GM23338 (cell line): Measurements from ENCODE around the gene CREB1. TPM values are rescaled to one million over a fixed set of nuclear protein-coding genes. Genes with fewer than 3 reads are reported as not detected.

Experiments used
- ATAC-seq: fragments of 200-7000 bp; cut with Tn5 transposase; 3 replicates; pipeline ENCODE4 v1.9.1; 2020
- DNase-seq: peaks from one replicate; pipeline ENCODE4 v3.0.0-alpha.2; 2015; ENCODE audit warnings: low spot score
- H2AFZ ChIP-seq: fragments of 200-600 bp; sonication (generic); 2 replicates; pipeline ENCODE4 v1.8.0; 2016; ENCODE audit warnings: antibody characterized with exemption, mild to moderate bottlenecking, moderate library complexity
- H3F3A ChIP-seq: fragments of 200-600 bp; sonication (generic); replicated peaks from 2 replicates; pipeline ENCODE4 v1.8.0; 2017; ENCODE audit warnings: antibody characterized with exemption, mixed run types, low read depth
- H3K27ac ChIP-seq: fragments of 200-600 bp; sonication (generic); 2 replicates; pipeline ENCODE4 v1.6.1; 2016; ENCODE audit warnings: low read depth
- H3K27me3 ChIP-seq: fragments of 200-600 bp; sonication (generic); 2 replicates; pipeline ENCODE4 v1.8.0; 2016; ENCODE audit warnings: mild to moderate bottlenecking, mixed run types, moderate library complexity; ENCODE audit not compliant: insufficient read depth
- H3K36me3 ChIP-seq: fragments of 200-600 bp; sonication (generic); 2 replicates; pipeline ENCODE4 v1.8.0; 2016; ENCODE audit warnings: mild to moderate bottlenecking; ENCODE audit not compliant: insufficient read depth
- H3K4me1 ChIP-seq: fragments of 200-600 bp; sonication (generic); 2 replicates; pipeline ENCODE4 v1.8.0; 2016; ENCODE audit warnings: mild to moderate bottlenecking, moderate library complexity; ENCODE audit not compliant: insufficient read depth
- H3K4me2 ChIP-seq: fragments of 200-600 bp; sonication (generic); 2 replicates; pipeline ENCODE4 v1.7.1; 2017; ENCODE audit warnings: mixed run types
- H3K4me3 ChIP-seq: fragments of 200-600 bp; sonication (generic); 2 replicates; pipeline ENCODE4 v1.6.1; 2016; ENCODE audit warnings: mixed run types
- H3K79me2 ChIP-seq: fragments of 200-600 bp; sonication (generic); replicated peaks from 2 replicates; pipeline ENCODE4 v1.8.0; 2017; ENCODE audit warnings: mild to moderate bottlenecking; ENCODE audit not compliant: insufficient read depth
- H3K9me2 ChIP-seq: fragments of 200-600 bp; sonication (generic); 2 replicates; pipeline ENCODE4 v1.8.0; 2017; ENCODE audit not compliant: insufficient read depth
- H4K20me1 ChIP-seq: fragments of 200-600 bp; sonication (generic); replicated peaks from 2 replicates; pipeline ENCODE4 v1.8.0; 2017; ENCODE audit warnings: mild to moderate bottlenecking; ENCODE audit not compliant: insufficient read depth
- H3K27ac Mint-ChIP-seq: 2 replicates; pipeline ENCODE4 v1.8.0; 2020; ENCODE audit warnings: inconsistent platforms, mild to moderate bottlenecking, moderate library complexity, mixed read lengths
- H3K27me3 Mint-ChIP-seq: 3 replicates; pipeline ENCODE4 v1.8.0; 2022; ENCODE audit warnings: low read depth, mild to moderate bottlenecking, moderate library complexity, mixed read lengths, inconsistent platforms; ENCODE audit not compliant: insufficient read depth, poor library complexity
- H3K36me3 Mint-ChIP-seq: 3 replicates; pipeline ENCODE4 v1.8.0; 2021; ENCODE audit warnings: low read depth, mild to moderate bottlenecking, inconsistent platforms, moderate library complexity, mixed read lengths
- H3K4me1 Mint-ChIP-seq: 3 replicates; pipeline ENCODE4 v1.8.0; 2020; ENCODE audit warnings: mild to moderate bottlenecking, inconsistent platforms, mixed read lengths
- H3K4me3 Mint-ChIP-seq: 3 replicates; pipeline ENCODE4 v1.8.0; 2021; ENCODE audit warnings: moderate library complexity, mild to moderate bottlenecking, inconsistent platforms, mixed read lengths
- H3K9me3 Mint-ChIP-seq: 3 replicates; pipeline ENCODE4 v1.8.0; 2020; ENCODE audit warnings: moderate library complexity, mild to moderate bottlenecking, inconsistent platforms, mixed read lengths
- CREB1 ChIP-seq: fragments of 250-450 bp; sonication (Bioruptor Pico); IDR thresholded peaks from 2 replicates; pipeline ENCODE4 v1.5.0; 2020; ENCODE audit warnings: low read depth, mild to moderate bottlenecking, moderate library complexity
- EZH2 ChIP-seq: fragments of 200-600 bp; sonication (generic); IDR thresholded peaks from one replicate; pipeline ENCODE4 v1.8.0; 2017; ENCODE audit warnings: antibody characterized with exemption, mild to moderate bottlenecking, low read depth; ENCODE audit not compliant: unreplicated experiment
- EZH2phosphoT487 ChIP-seq: fragments of 200-600 bp; sonication (generic); IDR thresholded peaks from one replicate; pipeline ENCODE4 v1.8.1; 2018; ENCODE audit warnings: antibody characterized with exemption; ENCODE audit not compliant: unreplicated experiment
- JUNB ChIP-seq: IDR thresholded peaks from one replicate; pipeline ENCODE4 v1.6.1; 2016; ENCODE audit warnings: antibody characterized with exemption; ENCODE audit not compliant: unreplicated experiment
- NANOG ChIP-seq: IDR thresholded peaks from 2 replicates; pipeline ENCODE4 v1.6.1; 2016; ENCODE audit warnings: antibody characterized with exemption, borderline replicate concordance
- POLR2AphosphoS5 ChIP-seq: IDR thresholded peaks from 2 replicates; pipeline ENCODE4 v1.6.1; 2016; ENCODE audit warnings: antibody characterized with exemption, low read depth
- REST ChIP-seq: IDR thresholded peaks from one replicate; pipeline ENCODE4 v1.6.1; 2018; ENCODE audit warnings: antibody characterized with exemption; ENCODE audit not compliant: unreplicated experiment
- STAT1 ChIP-seq: IDR thresholded peaks from one replicate; pipeline ENCODE4 v1.6.1; 2016; ENCODE audit warnings: antibody characterized with exemption; ENCODE audit not compliant: unreplicated experiment
- ZNF114 ChIP-seq: fragments of 250-450 bp; sonication (Bioruptor Pico); IDR thresholded peaks from 2 replicates; pipeline ENCODE4 v1.5.0; 2020; ENCODE audit warnings: mild to moderate bottlenecking, moderate library complexity
- ZNF331 ChIP-seq: fragments of 250-450 bp; sonication (Bioruptor Pico); IDR thresholded peaks from 2 replicates; pipeline ENCODE4 v1.5.0; 2020; ENCODE audit warnings: low read depth, mild to moderate bottlenecking, moderate library complexity
- ZNF462 ChIP-seq: fragments of 250-450 bp; sonication (Bioruptor Pico); IDR thresholded peaks from 2 replicates; pipeline ENCODE4 v1.5.0; 2020; ENCODE audit warnings: mild to moderate bottlenecking, moderate library complexity
- polyA plus RNA-seq: library from polyadenylated mRNA; unstranded; fragments of >200 nt; fragmentation: Nextera tagmentation; extraction: Ambion mirVana; gene quantifications from 2 replicates; pipeline ENCODE4 v1.2.1, GENCODE V29; 2016
- total RNA-seq: library from RNA; depleted of rRNA; stranded (reverse); fragments of >200 nt; shearing (Covaris generic); gene quantifications from 2 replicates; pipeline ENCODE4 v1.2.3, GENCODE V29; 2014
- TF ChIP-seq, protein P1 (sequence below): IDR thresholded peaks from 2 replicates; pipeline ENCODE4 v1.6.1; 2016; ENCODE audit warnings: antibody characterized with exemption
- TF ChIP-seq, protein P2 (sequence below), 2 experiments: fragments of 200-600 bp in 1 of 2; sonication (generic) in 1 of 2; conservative IDR thresholded peaks; 2 replicates each; pipeline versions ENCODE4 v1.5.1 to v1.6.1; 2016 to 2017; ENCODE audit warnings: antibody characterized with exemption in 2 of 2, low read depth in 2 of 2, mild to moderate bottlenecking in 2 of 2, moderate library complexity in 1 of 2

CREB1 gene
- total and polyA plus RNA-seq, 2 experiments from 2014 or later: 40.3 to 104 TPM

DNA sequence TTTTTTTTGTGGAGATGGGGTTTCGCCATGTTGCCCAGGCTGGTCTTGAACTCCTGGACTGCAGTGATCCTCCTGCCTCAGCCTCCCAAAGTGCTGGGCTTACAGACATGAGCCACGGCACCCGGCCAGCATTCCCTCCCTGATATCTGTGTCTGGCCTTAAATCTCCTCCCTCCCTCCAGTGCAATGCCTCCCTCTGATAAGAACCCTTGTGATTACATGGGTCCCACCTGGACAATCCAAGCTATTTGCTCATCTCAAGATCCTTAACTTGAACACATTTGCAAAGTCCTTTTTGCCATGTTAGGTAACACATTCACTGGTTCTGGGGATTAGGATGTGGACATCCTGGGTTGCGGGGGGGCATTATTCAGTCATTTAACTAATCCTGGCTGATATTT lies 40.5 kb upstream of the CREB1 start:
- Histone ChIP-seq H3F3A (no peaks in the 10 kb centered on the region), H3K4me2 (no peak overlapping the region), H3K4me3 (no peak overlapping the region), H3K27ac (no peak overlapping the region), H3K79me2 (no peaks in the 10 kb centered on the region), H3K9me2 (no peaks in the 10 kb centered on the region), H3K27me3 (no peaks in the 10 kb centered on the region), H3K4me1 (peaks cover 12% of the 10 kb centered on the region; the same call in 1 of the 2 replicates), H2AFZ (no peak overlapping the region), H4K20me1 (no peaks in the 10 kb centered on the region), H3K36me3 (no peaks in the 10 kb centered on the region)
- TF ChIP-seq CREB1 (CRISPR knock-in tag) (no peak), POLR2AphosphoS5 (no peak), ZNF114 (CRISPR knock-in tag) (no peak), EZH2phosphoT487 (no peak), EZH2 (no peak), JUNB (no peak), ZNF331 (CRISPR knock-in tag) (no peak), STAT1 (no peak), ZNF462 (CRISPR knock-in tag) (no peak), NANOG (no peak), REST (no peak)
- TF ChIP-seq, protein P1, sequence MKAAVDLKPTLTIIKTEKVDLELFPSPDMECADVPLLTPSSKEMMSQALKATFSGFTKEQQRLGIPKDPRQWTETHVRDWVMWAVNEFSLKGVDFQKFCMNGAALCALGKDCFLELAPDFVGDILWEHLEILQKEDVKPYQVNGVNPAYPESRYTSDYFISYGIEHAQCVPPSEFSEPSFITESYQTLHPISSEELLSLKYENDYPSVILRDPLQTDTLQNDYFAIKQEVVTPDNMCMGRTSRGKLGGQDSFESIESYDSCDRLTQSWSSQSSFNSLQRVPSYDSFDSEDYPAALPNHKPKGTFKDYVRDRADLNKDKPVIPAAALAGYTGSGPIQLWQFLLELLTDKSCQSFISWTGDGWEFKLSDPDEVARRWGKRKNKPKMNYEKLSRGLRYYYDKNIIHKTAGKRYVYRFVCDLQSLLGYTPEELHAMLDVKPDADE: no peak
- TF ChIP-seq, protein P2, sequence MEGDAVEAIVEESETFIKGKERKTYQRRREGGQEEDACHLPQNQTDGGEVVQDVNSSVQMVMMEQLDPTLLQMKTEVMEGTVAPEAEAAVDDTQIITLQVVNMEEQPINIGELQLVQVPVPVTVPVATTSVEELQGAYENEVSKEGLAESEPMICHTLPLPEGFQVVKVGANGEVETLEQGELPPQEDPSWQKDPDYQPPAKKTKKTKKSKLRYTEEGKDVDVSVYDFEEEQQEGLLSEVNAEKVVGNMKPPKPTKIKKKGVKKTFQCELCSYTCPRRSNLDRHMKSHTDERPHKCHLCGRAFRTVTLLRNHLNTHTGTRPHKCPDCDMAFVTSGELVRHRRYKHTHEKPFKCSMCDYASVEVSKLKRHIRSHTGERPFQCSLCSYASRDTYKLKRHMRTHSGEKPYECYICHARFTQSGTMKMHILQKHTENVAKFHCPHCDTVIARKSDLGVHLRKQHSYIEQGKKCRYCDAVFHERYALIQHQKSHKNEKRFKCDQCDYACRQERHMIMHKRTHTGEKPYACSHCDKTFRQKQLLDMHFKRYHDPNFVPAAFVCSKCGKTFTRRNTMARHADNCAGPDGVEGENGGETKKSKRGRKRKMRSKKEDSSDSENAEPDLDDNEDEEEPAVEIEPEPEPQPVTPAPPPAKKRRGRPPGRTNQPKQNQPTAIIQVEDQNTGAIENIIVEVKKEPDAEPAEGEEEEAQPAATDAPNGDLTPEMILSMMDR (conservative IDR thresholded peaks at IDR 0.05; ENCODE audit: low read depth in 2 of 2): no peak
- DNase-seq: no peak
- Mint-ChIP-seq H3K9me3 (no peaks in the 10 kb centered on the region), H3K36me3 (no peaks in the 10 kb centered on the region), H3K4me1 (peaks cover 11% of the 10 kb centered on the region), H3K4me3 (no peak overlapping the region), H3K27ac (no peak overlapping the region), H3K27me3 (peaks cover 2% of the 10 kb centered on the region)
- ATAC-seq: no peak
